Ammon's horn (tissue), 1 donor: ENCODE data around the gene FAM184B.

Experiments used
- DNase-seq: peaks from one replicate; pipeline ENCODE4 v3.0.0-alpha.2; 2016; ENCODE audit warnings: low spot score

The FAM184B gene

DNA sequence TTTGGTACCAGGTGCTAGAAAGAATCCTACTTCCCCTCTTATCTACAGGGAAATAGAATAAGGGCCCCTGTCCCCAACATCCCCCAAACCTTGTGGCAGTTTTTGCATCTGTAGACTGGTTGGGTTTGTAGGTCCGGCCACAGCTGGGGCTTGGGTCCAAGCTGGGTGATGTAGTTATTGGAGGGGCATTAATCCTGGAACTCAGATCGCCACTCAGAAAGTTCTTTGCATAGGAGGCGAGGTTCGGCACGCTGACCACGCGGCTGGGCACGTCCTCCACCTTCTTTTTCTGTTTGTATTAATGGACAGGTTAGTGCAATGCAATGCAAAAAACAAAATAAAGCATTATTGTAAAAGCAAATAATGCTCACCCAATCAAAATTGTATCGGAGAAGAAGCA lies 147.8 kb downstream of the FAM184B start:
- DNase-seq, result no peak

DNA sequence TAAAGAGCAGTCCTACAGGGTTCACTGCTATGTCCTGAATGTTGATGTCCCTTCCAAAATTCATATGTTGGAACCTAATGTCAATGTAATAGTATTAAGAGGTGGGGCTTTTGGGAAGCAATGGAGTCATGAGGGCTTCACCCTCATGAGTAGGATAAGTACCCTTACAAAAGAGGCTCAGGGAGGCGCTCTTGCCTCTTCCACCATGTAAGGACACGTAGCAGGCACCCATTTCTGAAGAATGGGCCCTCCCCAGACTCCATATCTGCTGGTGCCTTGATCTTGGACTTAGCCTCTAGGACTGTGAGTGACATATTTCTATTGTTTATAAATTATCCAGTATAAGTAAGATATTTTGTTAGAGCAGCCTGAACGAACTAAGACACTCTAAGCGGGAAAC lies 151.2 kb downstream of the FAM184B start:
- DNase-seq, result no peak

DNA sequence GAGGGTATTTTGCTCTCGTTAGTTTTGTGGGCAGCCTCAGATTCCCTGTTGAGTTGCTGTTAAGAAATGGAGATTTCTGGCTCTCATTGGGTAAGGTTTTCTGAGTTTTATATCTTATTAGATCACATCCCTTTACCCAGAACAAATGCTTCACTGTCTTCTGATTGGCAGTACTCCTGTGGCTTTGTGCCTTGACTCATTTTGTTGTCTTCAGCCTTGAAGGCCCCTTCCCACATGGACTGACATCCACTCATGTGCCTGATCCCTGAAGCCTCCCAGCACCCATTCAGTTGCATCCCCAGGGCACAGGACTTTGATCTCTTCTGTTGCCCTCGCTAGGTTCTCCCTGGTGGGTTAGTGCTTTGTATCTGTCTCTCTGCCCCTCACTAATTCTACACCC lies 156.6 kb downstream of the FAM184B start:
- no peak for DNase-seq

DNA sequence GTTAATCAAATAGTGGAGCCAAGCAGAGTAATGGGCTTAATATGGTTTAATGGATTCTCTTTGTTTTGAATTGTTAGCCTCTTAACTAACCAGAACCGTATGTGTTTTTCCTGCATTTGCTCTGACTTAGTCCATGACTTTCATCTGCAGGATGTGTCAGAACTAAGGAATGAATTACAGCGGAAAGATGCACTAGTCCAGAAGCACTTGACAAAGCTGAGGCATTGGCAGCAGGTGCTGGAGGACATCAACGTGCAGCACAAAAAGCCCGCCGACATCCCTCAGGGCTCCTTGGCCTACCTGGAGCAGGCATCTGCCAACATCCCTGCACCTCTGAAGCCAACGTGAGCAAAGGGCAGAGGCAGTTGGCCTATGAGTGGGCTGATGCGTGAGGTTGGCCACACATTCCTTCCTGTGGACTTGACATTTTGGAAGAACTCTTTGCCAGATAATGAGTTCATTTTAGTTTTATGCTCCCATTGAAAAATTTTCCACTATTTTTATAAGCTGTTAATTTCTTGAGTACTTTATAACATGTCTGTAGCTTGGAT lies 157.9 kb downstream of the FAM184B start:
- no peak for DNase-seq

DNA sequence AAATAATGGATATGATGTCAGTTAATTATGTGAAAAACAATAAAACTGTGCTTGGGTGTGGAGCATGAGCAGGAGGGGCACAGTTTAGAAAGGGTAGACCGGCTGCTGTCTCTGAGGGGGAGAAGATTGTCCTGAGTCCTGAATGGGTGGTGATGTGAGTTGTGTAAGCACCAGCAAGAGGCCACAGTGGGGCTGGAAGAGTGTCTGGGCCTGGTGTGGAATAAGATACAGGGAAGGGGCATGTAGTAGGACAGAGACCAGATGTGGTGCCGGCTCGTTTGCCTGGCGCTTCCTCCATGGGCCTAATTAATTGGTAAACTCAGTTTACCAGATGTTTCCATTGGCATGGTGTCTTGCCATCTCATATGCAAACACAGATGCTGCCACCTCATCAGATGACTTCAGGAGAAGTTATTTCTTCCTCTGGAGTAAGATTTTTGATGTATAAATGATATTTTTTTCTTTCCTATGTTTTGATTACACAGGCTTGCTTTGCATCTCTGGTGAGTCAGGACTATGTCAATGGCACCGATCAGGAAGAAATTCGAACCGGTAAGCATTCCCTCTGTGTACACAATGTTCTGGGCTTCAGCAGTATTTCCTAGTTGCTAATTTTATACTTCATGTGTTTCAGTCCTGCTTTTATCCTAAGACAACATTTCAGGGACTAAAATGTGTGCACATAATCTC lies 161.9 kb downstream of the FAM184B start:
- DNase-seq, result no peak

DNA sequence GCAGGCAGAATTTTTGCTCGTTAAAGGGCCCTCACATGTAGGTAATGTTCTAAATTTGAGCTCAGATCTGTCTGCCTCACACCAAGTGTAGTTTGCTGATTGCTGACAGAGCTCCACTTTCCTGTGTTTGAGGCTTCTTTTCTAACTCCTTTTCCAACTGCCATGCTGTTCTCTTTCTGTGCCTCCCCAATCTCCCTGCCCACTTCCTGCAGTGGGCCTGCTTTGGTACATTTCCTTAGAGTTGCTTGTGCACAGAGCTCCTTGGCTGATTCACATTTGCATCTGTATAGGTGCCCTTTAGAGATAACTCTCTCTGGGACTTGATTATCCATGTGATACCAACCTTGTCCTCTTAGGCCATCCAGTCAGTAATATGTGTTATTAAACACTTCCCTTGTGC lies 162.5 kb downstream of the FAM184B start:
- DNase-seq, result no peak

DNA sequence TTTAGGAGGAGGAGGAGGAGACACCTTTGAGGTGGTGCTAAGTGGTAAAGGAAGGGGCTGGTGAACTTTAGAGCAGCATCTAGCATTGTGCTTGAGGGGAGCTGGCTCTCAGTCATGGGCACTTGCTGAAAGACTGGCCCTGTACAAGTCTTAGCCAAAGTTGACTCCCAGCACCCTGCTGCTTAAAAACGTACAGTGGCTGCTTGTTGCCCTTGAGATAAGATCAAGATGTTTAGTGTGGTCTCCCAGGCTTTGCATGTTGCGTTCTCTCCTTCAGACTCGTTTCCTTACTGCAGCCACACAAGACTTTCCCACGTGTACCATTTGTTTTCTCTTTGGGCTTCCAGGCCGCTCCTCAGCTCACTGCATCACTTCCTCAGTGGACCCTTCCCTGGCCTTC lies 165.1 kb downstream of the FAM184B start:
- DNase-seq, result no peak

DNA sequence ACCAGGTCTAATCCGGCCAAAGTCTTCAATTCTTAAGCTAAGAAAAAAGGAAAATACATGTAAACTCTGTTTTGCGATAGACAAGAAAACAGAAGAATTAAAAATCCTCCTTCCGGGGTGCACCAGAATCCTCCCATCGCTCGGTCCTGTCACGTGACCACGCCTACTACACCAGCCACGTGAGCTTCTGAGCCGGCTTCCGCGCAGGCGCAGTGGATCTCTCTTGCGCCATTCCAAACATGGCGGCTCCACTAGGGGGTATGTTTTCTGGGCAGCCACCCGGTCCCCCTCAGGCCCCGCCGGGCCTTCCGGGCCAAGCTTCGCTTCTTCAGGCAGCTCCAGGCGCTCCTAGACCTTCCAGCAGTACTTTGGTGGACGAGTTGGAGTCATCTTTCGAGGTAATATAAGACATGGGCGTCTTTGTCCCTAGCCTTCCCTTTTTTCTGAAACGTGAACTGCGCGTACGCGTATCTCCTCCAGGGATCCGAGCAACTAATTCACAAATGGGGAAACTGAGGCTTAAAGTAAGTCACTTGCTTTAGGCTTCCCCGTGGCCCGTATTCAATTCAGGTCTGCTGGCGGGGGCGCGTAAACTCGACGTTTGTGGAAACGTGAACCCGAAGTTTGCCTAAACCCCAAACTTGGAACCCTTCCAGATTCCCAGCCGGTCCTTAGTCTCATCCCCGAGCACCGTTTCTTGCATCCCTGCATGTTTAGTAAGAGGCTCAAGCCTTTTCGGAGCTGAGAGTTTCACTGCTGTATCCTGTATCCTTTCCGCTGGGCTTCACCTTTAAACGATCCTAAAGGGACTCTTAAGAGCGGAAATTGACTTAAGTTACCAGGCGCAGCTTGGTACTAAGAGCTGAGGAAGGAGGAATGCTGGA lies 166.8 kb downstream of the FAM184B start, which contains the start of gene MED28:
MED28 (plus strand) TSS at position 226 of the 884 bp plus-strand sequence; CDS start at position 240, 14 bp downstream.
- DNase-seq, result peak; percentile 96

DNA sequence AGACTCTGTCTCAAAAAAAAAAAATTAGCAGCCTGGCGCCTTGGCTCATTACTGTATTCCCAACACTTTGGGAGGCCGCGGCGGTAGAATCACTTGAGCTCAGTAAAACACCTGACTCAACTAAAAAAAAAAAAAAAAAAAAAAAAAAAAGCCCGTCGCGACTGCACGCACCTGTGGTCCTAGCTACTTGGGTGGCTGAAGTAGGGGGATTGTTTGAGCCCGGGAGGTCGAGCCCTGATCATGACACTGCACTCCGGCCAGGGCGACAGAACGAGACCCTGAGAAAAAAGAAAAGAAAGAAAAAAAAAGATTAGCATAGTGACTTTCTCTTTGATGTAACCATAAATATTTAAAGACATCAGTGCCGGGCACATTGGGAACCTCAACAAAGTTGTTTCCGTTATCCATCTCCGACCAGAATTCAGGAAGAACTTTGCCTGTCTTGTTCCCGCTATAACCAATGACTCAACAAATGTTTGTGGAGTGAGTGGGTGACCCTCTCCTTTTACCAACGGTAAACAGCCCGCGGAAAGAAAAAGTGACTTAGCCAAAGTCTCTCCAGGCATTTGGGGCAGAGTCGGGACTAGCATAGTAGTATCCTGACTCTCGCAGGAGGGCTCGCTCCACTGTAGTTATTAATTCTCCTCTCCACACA lies 167.5 kb downstream of the FAM184B start:
- no peak for DNase-seq

DNA sequence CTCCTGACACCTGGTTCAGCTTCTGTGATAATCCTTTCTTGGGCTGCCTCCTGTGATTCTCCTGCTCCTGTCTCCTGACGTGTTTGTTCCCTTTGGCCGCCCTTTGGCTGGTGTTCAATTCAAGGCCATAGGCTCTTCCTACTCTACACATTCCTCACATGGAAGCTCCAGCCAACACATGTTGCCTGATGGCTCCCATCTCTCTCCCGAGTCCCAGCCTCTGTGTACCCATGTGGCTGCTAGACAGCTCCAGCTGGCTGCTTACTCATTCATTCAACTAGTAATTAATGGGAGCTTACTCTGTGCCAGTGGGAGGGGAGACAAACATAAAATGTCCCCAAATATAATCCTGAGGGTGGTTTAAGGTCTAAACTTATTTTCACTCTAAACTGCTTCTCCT lies 176.2 kb downstream of the FAM184B start:
- peak; percentile 58 for DNase-seq

DNA sequence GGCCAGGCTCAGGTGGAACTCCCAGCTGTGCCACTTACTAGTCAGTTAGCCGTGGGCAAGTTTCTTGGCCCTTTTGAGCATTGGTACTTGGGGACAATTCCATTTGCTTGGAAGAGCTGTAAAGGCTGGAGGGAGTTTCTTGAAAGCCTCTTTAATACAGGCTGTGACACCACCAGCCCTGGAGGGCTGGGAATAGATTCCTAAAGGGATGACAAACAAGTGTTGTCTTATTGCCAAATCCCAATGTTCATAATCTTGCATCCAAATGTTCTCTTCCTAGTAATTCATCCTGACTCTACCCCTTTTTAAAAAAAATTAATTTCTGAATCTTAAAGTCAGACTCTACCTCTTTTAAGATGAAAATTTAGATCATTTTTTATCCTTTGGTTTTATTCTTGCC lies 181.6 kb downstream of the FAM184B start:
- DNase-seq, result no peak

DNA sequence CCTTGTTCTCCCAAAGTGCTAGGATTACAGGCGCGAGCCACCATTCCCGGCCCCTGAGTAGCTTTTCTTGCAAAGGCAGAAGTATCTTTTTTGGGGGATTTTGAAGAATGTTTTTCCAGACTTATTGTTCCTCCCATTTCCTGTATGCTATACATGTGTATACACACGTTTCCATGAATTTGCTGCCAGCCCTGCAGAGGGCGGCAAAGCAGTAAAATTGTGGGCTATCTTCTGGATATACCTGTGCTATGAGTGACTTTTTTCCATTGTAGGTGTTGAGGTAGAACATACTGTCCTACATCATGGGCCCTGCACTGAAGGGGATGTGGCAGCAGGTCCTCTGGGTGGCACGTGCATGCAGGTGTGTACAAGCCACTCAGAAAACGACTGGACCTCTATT lies 183.9 kb downstream of the FAM184B start:
- DNase-seq, result no peak

DNA sequence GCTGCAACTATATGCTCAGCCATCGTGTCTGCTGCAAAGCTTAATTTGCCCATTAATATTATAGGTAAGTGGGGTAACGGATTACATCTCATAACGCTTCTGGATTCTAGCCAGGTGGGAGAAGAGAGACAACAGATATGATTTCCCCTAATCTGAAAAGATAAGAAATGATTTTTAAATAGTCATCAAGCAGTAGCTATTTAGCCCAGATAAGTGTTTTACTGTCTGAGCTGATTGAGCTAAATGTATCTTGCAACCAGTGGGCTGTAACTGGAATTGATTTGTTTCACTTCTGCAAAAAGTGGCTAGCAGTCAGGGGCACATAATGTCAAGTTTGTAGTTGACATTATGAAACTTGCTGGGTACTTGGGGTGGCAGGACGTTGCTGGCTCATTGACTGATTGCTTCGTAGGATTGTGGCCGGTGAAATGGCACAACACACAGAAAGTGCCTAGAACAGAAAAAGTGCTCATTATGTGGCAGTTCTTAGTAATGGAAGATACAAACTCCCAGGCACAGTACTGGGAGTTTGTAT lies 185.9 kb downstream of the FAM184B start:
- DNase-seq, result peak; percentile 46

DNA sequence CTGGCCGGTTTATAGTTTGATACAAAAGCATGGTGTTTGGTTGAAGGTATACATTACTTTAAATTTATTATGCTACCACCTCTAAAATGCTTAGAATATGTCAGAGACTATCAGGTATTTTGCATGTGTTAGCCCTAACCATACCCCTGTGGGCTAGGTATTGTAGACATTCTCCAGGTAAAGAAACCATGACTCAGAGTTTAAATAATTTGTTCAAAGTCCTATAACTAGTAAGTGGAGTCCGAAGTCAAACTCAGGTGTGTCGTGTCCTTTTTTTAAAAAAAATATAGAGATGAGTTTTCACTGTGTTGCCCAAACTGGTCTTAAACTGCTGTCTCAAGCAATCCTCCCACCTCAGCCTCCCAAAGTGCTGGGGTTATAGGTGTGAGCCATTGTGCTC lies 192.1 kb downstream of the FAM184B start:
- no peak for DNase-seq

DNA sequence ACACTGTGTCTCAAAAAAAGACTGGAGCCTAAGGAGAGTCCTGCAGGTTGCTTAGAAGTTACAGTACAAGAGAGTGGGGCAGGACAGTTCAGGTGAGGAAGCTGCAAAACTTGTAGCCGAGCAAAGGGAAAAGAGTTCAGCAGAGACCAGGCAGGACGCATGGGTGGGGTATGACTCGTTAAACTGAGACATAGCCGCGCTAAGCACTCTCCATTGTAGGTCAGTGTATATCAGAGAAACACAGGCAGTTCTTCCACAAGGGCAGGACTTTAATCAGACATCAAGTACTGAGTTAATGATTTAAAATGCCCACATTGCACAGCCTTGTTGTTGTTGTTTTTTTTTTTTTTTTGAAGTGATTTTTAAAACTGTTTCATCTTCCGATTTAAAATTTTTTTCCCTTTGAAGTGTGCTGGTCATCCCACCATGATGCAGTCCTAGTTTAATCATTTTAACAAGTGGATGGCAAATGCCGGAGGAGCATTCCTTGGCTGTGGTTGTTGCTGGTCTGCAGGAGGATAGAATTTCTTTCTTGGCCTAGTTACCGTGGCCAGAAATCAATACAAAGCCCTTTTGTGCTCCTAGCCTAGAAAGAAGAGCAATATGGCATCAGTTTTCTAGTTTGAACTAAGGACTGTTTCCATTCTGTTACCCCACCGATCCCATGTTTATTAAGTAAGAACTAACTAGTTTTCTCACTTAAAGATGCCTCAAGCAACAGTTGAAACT lies 194.2 kb downstream of the FAM184B start:
- peak; percentile 50 for DNase-seq

DNA sequence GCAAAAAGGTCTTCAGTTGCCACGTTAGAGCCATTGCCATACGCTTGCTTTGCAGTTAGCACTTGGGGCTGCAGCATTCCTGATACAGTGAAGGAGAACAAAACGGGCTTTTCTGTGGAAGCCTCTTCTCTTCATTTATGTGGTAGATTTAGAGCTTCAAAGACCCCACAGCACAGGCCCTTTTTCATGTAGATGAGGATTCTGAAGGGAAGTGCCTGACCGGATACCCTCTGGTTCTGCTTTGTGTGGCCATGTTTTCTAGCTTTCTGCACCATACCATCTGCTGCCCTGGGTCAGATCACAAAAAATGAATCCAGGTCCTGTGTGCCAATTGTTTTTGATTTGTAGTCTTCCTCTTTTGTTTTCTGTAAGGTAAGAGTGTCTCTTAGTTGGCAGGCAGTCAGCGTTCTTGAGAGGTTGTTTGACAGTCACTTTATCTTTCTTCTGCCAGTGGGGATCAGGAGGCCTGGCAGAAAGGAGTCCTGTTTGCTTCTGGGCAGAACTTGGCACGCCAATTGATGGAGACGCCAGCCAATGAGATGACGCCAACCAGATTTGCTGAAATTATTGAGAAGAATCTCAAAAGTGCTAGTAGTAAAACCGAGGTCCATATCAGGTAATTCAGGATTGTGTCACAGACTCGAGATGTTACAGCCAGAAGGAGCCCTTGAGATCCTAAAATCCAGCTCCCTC lies 196.8 kb downstream of the FAM184B start:
- no peak for DNase-seq

DNA sequence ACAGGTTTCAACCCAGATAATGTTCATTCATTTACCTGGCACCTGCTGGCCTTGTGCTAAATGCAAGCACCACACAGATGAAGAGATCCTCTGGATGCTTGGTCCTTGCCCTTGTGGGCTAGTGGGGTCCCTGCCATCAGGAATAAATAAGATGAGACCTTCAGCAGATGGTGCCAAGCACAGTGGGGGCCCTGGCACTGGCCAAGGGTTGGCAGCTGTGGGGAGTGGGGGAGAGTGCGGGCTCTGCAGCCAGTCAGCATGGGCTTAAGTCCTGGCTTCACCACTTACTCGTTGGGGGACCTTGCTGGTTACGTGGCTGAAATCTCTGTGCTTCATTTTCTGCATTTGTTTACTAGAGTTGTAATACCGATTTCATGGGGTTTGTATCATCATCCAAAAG lies 197.5 kb downstream of the FAM184B start:
- no peak for DNase-seq

DNA sequence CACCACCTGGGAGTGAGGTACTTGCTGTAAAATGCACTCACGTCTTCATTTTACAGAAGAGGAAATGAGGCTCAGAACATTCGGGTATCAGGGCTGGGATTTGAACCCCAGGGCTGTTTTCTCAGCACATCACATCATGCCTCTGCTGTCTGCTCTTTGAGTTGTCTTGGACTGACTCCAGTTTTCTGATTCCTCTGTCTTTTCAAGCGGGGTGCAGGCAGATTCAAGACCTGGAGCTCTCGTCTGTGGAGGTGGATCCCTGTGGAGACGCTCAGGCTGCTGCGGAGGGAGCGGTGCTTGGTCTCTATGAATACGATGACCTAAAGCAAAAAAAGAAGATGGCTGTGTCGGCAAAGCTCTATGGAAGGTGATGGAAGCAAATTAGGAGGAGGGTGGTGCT lies 198.1 kb downstream of the FAM184B start:
- no peak for DNase-seq

DNA sequence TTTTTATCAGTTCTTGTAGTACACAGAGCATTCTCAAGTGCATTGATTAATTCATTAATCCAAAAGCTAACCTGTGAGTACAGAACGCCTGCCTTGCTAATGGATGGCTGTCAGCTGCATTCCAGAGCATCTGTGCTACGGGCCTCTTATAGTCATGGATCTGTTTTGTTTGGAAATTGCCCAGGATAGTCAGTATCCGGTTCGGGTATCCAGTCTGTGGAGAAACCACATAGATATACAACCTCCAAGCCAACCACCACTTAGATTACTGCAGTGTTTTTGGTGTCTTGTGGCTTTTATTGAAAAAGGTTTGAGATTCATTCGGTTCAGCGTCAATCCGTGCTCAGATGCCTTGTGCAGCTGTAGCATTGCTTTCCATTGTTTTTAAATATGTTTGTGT lies 200.5 kb downstream of the FAM184B start:
- DNase-seq, result no peak
